Body of pancreas (tissue), 4 donors: ENCODE data around the gene CPXM2. TPM values are rescaled to one million over a fixed set of nuclear protein-coding genes. Genes with fewer than 3 reads are reported as not detected.

Experiments used
- ATAC-seq: fragments of 150-250 bp; one replicate; pipeline ENCODE4 v1.9.1; 2016
- DNase-seq, 4 donors: peaks; one replicate each; pipeline ENCODE4 v3.0.0-alpha.2; 2019
- H3K27ac ChIP-seq, 4 donors: fragments of 200-600 bp; sonication (generic); 1 replicate in 3 of 4; 2 replicates in 1 of 4; pipeline versions ENCODE4 v1.5.1 to v1.6.1; 2016 to 2019; ENCODE audit warnings: mild to moderate bottlenecking in 1 of 4, mixed read lengths in 1 of 4, moderate library complexity in 1 of 4
- H3K27me3 ChIP-seq, 2 donors: fragments of 200-600 bp; sonication (generic); one replicate each; pipeline ENCODE4 v1.6.0; 2016; ENCODE audit warnings: mild to moderate bottlenecking in 1 of 2
- H3K36me3 ChIP-seq, 2 donors: fragments of 200-600 bp; sonication (generic); replicated peaks in 1 of 2; 2 replicates each; pipeline ENCODE4 v1.5.1; 2016; ENCODE audit warnings: low read depth in 2 of 2; ENCODE audit not compliant: insufficient read depth in 1 of 2
- H3K4me1 ChIP-seq: fragments of 200-600 bp; sonication (generic); one replicate; pipeline ENCODE4 v1.6.0; 2016
- H3K4me3 ChIP-seq, 2 donors: fragments of 200-600 bp; sonication (generic); 1 replicate in 1 of 2; 2 replicates in 1 of 2; pipeline ENCODE4 v1.5.1; 2016 to 2019
- H3K9me3 ChIP-seq, 3 donors: fragments of 200-600 bp; sonication (generic); 1 replicate in 2 of 3; 2 replicates in 1 of 3; pipeline ENCODE4 v1.5.1; 2016
- CTCF ChIP-seq, 7 experiments: fragments of 450-650 bp in 4 of 7; fragments of 200-600 bp in 3 of 7; sonication (generic) in 3 of 7; IDR thresholded peaks; one replicate each; pipeline ENCODE4 v1.5.1; 2016 to 2019; ENCODE audit warnings: antibody characterized with exemption in 7 of 7
- POLR2A ChIP-seq, 3 donors: fragments of 450-650 bp; IDR thresholded peaks; one replicate each; pipeline ENCODE4 v1.6.1; 2016; ENCODE audit warnings: antibody characterized with exemption in 3 of 3, mild to moderate bottlenecking in 2 of 3
- WGBS, 2 donors: methylation state at CpG; one replicate each; pipeline ENCODE4 v1.1.5; 2017; 5-methylcytosine and 5-hydroxymethylcytosine counted together
- intact Hi-C: fragments of 100-400 bp; cut with DNase I; formaldehyde crosslinking; loops from one replicate; pipeline ENCODE4 v1.15.1; 2023
- total RNA-seq, 2 donors: library from RNA; depleted of rRNA; stranded (reverse); fragments of >200 nt; gene quantifications; one replicate each; pipeline ENCODE4 v1.1.0, GENCODE V29; 2016

The CPXM2 gene
- total RNA-seq, 2 donors from 2014 or later, result 4.2 to 8.2 TPM

DNA sequence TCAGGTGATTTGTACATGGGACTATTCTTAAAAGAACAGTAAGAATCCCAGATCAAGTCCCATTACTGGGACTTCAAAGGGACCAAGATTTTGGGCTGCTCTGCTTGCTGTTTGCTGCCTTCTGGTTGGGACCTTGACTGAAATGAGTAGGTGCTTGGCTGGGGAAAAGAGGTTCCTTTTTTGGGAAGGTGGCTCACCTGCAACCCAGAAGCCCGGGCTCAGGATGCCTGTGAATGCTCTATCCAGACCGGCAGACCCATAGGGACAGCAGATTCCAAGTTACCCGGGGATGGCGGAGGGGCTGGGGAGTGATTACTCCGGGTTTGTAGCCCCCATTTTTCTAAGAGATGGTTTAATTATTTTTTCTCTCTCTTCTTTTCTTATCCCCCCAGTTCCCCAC is 104.0 kb downstream of the CPXM2 start:
- intact Hi-C loops, result no loop called here

GRCh38 chr10:123786896-123787295 is 104.7 kb downstream of the CPXM2 start:
- Histone ChIP-seq H3K4me1 (no peaks in the 10 kb centered on the region), H3K27me3 (no peaks in the 10 kb centered on the region), H3K4me3 (no peak overlapping the region), H3K36me3 (no peaks in the 10 kb centered on the region), H3K9me3 (peaks cover 0 to 8% (median 0%) of the 10 kb centered on the region in 3 donors), H3K27ac (no peak overlapping the region)
- ATAC-seq (no peak), DNase-seq (no peak)
- no peak for TF ChIP-seq CTCF (IDR thresholded peaks at IDR 0.05)
- TF ChIP-seq POLR2A (IDR thresholded peaks at IDR 0.05), result no peak
- 13 to 44% methylated on average over 1 of the region's 1 CpG for WGBS, 2 donors
- intact Hi-C loops, result no loop called here

More for the DNA sequence above, 104.0 kb downstream of the CPXM2 start:
- WGBS, 2 donors, result 53 to 56% methylated on average over 5 of the region's 5 CpGs
- Histone ChIP-seq H3K4me1 (no peaks in the 10 kb centered on the region), H3K9me3 (peaks cover 0 to 8% (median 0%) of the 10 kb centered on the region in 3 donors), H3K27me3 (no peaks in the 10 kb centered on the region), H3K36me3 (no peaks in the 10 kb centered on the region), H3K4me3 (no peak overlapping the region), H3K27ac (no peak overlapping the region)
- DNase-seq (no peak), ATAC-seq (no peak)
- TF ChIP-seq CTCF (IDR thresholded peaks at IDR 0.05), result no peak
- TF ChIP-seq POLR2A (IDR thresholded peaks at IDR 0.05), result no peak

DNA sequence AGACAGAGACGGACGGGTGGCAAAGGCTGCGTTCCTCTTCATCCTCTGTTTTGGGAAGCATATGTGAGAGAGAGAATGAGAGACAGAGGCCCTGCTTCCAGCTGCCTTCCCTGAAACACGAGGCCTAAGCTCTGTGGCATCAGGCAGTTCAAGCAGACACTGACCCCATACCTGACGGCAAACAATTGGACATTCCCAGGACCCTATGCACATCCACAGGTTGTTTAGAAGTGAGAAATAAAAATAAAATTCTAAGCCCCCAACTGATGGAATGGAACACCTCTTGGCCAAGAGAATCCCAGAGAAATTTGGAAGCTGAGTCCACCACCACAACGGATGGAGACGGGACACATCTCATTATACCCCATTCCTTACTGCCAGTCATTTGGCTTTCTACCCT is 105.3 kb downstream of the CPXM2 start:
- WGBS, 2 donors, result 67 to 79% methylated on average over 7 of the region's 7 CpGs

DNA sequence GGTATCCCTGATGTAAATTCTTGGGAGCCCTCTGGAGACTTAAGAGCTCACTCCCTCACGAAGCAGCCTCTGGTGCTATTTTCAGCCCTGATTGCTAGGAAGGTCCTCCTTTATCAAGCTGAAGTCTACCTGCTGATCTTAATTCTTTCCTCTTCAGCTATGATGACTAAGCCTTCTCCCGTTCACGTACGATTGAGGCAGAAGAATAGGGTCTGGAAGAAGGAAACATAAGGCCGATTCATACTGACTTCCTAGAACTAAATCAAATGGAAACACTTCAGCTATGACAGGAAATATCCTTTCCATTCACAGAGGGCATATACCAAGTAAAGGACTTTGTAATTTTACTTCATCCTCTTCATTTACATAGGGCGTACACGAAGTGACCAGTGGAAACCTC is 107.0 kb downstream of the CPXM2 start:
- ATAC-seq (no peak), DNase-seq (no peak)
- Histone ChIP-seq H3K36me3 (no peaks in the 10 kb centered on the region), H3K27me3 (no peaks in the 10 kb centered on the region), H3K27ac (no peak overlapping the region), H3K4me3 (no peak overlapping the region), H3K4me1 (no peaks in the 10 kb centered on the region), H3K9me3 (no peaks in the 10 kb centered on the region)
- intact Hi-C loops, result no loop called here
- WGBS, 2 donors, result 52 to 59% methylated on average over 7 of the region's 7 CpGs
- TF ChIP-seq CTCF (IDR thresholded peaks at IDR 0.05) (no peak), POLR2A (IDR thresholded peaks at IDR 0.05) (no peak)

More for the DNA sequence above, 105.3 kb downstream of the CPXM2 start:
- no peak for ATAC-seq
- DNase-seq, result no peak
- no peak for TF ChIP-seq CTCF (IDR thresholded peaks at IDR 0.05)
- TF ChIP-seq POLR2A (IDR thresholded peaks at IDR 0.05), result no peak
- Histone ChIP-seq H3K36me3 (no peaks in the 10 kb centered on the region), H3K27me3 (no peaks in the 10 kb centered on the region), H3K4me3 (no peak overlapping the region), H3K27ac (no peak overlapping the region), H3K4me1 (no peaks in the 10 kb centered on the region), H3K9me3 (peaks cover 0 to 7% (median 0%) of the 10 kb centered on the region in 3 donors)
- intact Hi-C loops, result no loop called here

- WGBS, 2 donors, result 69 to 77% methylated on average over 3 of the region's 3 CpGs
- Histone ChIP-seq H3K4me3 (no peak overlapping the region), H3K36me3 (no peaks in the 10 kb centered on the region), H3K27me3 (no peaks in the 10 kb centered on the region), H3K9me3 (no peaks in the 10 kb centered on the region), H3K27ac (no peak overlapping the region), H3K4me1 (no peaks in the 10 kb centered on the region)
- no peak for TF ChIP-seq CTCF (IDR thresholded peaks at IDR 0.05)
- no peak for TF ChIP-seq POLR2A (IDR thresholded peaks at IDR 0.05)
- DNase-seq, result no peak
- ATAC-seq, result no peak
- intact Hi-C loops, result no loop called here
Measured at GRCh38 chr10:123784216-123784615, 107.4 kb downstream of the CPXM2 start.
